ENCODE results near the gene IMMP2L.

The IMMP2L gene

GRCh38 chr7:111556977-111557376, 5.3 kb downstream of the IMMP2L start:
- no peak for DNase-seq

GRCh38 chr7:111554086-111554485, 8.2 kb downstream of the IMMP2L start:
- no peak for DNase-seq

- no peak for DNase-seq
Measured at GRCh38 chr7:111541067-111541466, 21.2 kb downstream of the IMMP2L start.

- no peak for DNase-seq
Measured at GRCh38 chr7:111540199-111540815, 22.0 kb downstream of the IMMP2L start.

- DNase-seq: no peak
Measured at GRCh38 chr7:111537134-111537533, 25.2 kb downstream of the IMMP2L start.

- no peak for DNase-seq
Measured at GRCh38 chr7:111535142-111535870, 27.0 kb downstream of the IMMP2L start.

GRCh38 chr7:111532625-111533024, 29.7 kb downstream of the IMMP2L start:
- no peak for DNase-seq

- DNase-seq: no peak
Measured at GRCh38 chr7:111531993-111532392, 30.3 kb downstream of the IMMP2L start.

- no peak for DNase-seq
Measured at GRCh38 chr7:111530356-111530668, 32.0 kb downstream of the IMMP2L start.

GRCh38 chr7:111529507-111530355, 32.6 kb downstream of the IMMP2L start:
- DNase-seq: no peak

GRCh38 chr7:111528331-111528730, 34.0 kb downstream of the IMMP2L start:
- no peak for DNase-seq

GRCh38 chr7:111527545-111527944, 34.7 kb downstream of the IMMP2L start:
- no peak for DNase-seq

GRCh38 chr7:111525100-111525499, 37.2 kb downstream of the IMMP2L start:
- DNase-seq: no peak

GRCh38 chr7:111521660-111522059, 40.6 kb downstream of the IMMP2L start:
- DNase-seq: no peak

- DNase-seq: no peak
Measured at GRCh38 chr7:111518264-111518663, 44.0 kb downstream of the IMMP2L start.

GRCh38 chr7:111517549-111517951, 44.7 kb downstream of the IMMP2L start:
- no peak for DNase-seq

- DNase-seq: no peak
Measured at GRCh38 chr7:111516612-111517011, 45.7 kb downstream of the IMMP2L start.

- no peak for DNase-seq
Measured at GRCh38 chr7:111513566-111513965, 48.7 kb downstream of the IMMP2L start.

GRCh38 chr7:111511845-111512244, 50.4 kb downstream of the IMMP2L start:
- no peak for DNase-seq

GRCh38 chr7:111510584-111511378, 51.5 kb downstream of the IMMP2L start:
- no peak for DNase-seq

GRCh38 chr7:111510062-111510461, 52.2 kb downstream of the IMMP2L start:
- no peak for DNase-seq

- DNase-seq: no peak
Measured at GRCh38 chr7:111509288-111509687, 53.0 kb downstream of the IMMP2L start.

- no peak for DNase-seq
Measured at GRCh38 chr7:111508387-111508786, 53.9 kb downstream of the IMMP2L start.

Measured in effector CD8-positive, alpha-beta T cell (primary cell).